HepG2 (cell line): ENCODE measurements around the gene PLA2G4D. TPM values are rescaled to one million over a fixed set of nuclear protein-coding genes. Genes with fewer than 3 reads are reported as not detected.

Experiments
- ATAC-seq: fragments of 200-7000 bp; cut with Tn5 transposase; 3 replicates; pipeline ENCODE4 v1.9.1; 2020; ENCODE audit warnings: mild to moderate bottlenecking, moderate library complexity
- BruUV-seq: library from RNA; stranded (reverse); fragments of 400-500 nt; replicated peaks from 2 replicates; lab custom pipeline; 2021; lab: Mats Ljungman, UMichigan
- CTCF ChIA-PET: fragments of 300-600 bp; formaldehyde crosslinking; extraction: SDS; loops from one replicate; lab custom pipeline; 2021; ENCODE audit warnings: low total read pairs, inconsistent platforms, low intra/inter-chr PET ratio; lab: Yijun Ruan, JAX
- POLR2A ChIA-PET: fragments of 350-600 bp; sonication (Branson Sonifier 250); formaldehyde crosslinking; loops from one replicate; lab custom pipeline; 2020; ENCODE audit warnings: antibody characterized with exemption, inconsistent platforms; lab: Yijun Ruan, JAX
- DNase-seq: peaks from one replicate; pipeline ENCODE4 v3.0.0-alpha.2; 2015; ENCODE audit warnings: low spot score
- FAIRE-seq: peaks from 3 replicates; lab custom pipeline; 2011; peaks lifted over from hg19 to GRCh38; lab: Jason Lieb, UNC
- H2AFZ ChIP-seq: one replicate; pipeline ENCODE4 v1.6.1; 2011; ENCODE audit warnings: low read length, inconsistent platforms
- H3K27ac ChIP-seq: fragments of 300-600 bp; 3 replicates; pipeline ENCODE4 v1.8.0; 2011; ENCODE audit warnings: mixed run types, mild to moderate bottlenecking, mixed read lengths, low read length, inconsistent platforms; ENCODE audit not compliant: insufficient read depth; ENCODE audit errors: extremely low read length
- H3K27me3 ChIP-seq, 2 experiments: fragments of 200-600 bp in 1 of 2; 2 replicates in 1 of 2; 3 replicates in 1 of 2; pipeline versions ENCODE4 v1.6.0 to v1.8.0; 2011; ENCODE audit warnings: low read length in 2 of 2, mild to moderate bottlenecking in 2 of 2, moderate library complexity in 2 of 2, inconsistent platforms in 1 of 2; ENCODE audit not compliant: insufficient read depth in 2 of 2, control insufficient read depth in 1 of 2
- H3K36me3 ChIP-seq, 2 experiments: fragments of 200-600 bp in 1 of 2; replicated peaks in 1 of 2; 2 replicates in 1 of 2; 3 replicates in 1 of 2; pipeline versions ENCODE4 v1.5.1 to v1.8.0; 2011; ENCODE audit warnings: low read length in 2 of 2, inconsistent platforms in 1 of 2; ENCODE audit not compliant: insufficient read depth in 2 of 2, control insufficient read depth in 1 of 2
- H3K4me1 ChIP-seq: 2 replicates; pipeline ENCODE4 v1.5.1; 2012; ENCODE audit warnings: low read length, inconsistent platforms; ENCODE audit not compliant: insufficient read depth
- H3K4me2 ChIP-seq: 2 replicates; pipeline ENCODE4 v1.6.0; 2011; ENCODE audit warnings: low read depth, low read length, inconsistent platforms
- H3K4me3 ChIP-seq, 3 experiments: fragments of 200-600 bp in 1 of 3; sonication (generic), shearing (Covaris generic) in 1 of 3; replicated peaks in 1 of 3; 2 replicates each; pipeline ENCODE4 v1.5.1; 2011 to 2016; ENCODE audit warnings: low read length in 3 of 3, inconsistent platforms in 2 of 3, low read depth in 2 of 3, mild to moderate bottlenecking in 2 of 3, control low read depth in 1 of 3, mixed read lengths in 1 of 3; ENCODE audit not compliant: insufficient read depth in 1 of 3
- H3K79me2 ChIP-seq: one replicate; pipeline ENCODE4 v1.6.1; 2011; ENCODE audit warnings: low read length, inconsistent platforms; ENCODE audit not compliant: insufficient read depth
- H3K9ac ChIP-seq: 2 replicates; pipeline ENCODE4 v1.6.0; 2011; ENCODE audit warnings: mild to moderate bottlenecking, low read depth, low read length, inconsistent platforms; ENCODE audit not compliant: insufficient read depth
- H3K9me3 ChIP-seq: 2 replicates; pipeline ENCODE4 v1.5.1; 2012; ENCODE audit warnings: mild to moderate bottlenecking, low read length
- H4K20me1 ChIP-seq: 2 replicates; pipeline ENCODE4 v1.6.0; 2011; ENCODE audit warnings: inconsistent platforms, mild to moderate bottlenecking, low read length, moderate library complexity; ENCODE audit not compliant: insufficient read depth
- CCAR2 ChIP-seq: fragments of 200-400 bp; formaldehyde crosslinking; optimal IDR thresholded peaks from 2 replicates; pipeline ENCODE3; 2018; ENCODE audit warnings: low read depth, mild to moderate bottlenecking, low read length, moderate library complexity
- EP300 ChIP-seq, 3 experiments: sonication (generic) in 1 of 3; formaldehyde crosslinking in 1 of 3; IDR thresholded peaks; 2 replicates each; pipeline versions ENCODE4 v1.5.1 to v1.6.1; 2011 to 2020; ENCODE audit warnings: low read depth in 2 of 3, low read length in 2 of 3, borderline replicate concordance in 1 of 3, improper control_type of control experiment in 1 of 3, mild to moderate bottlenecking in 1 of 3, missing genetic modification reagents in 1 of 3, moderate library complexity in 1 of 3
- HDAC6 ChIP-seq: fragments of 200-600 bp; sonication (generic); IDR thresholded peaks from 2 replicates; pipeline ENCODE4 v1.7.0; 2017; ENCODE audit warnings: mild to moderate bottlenecking, antibody characterized with exemption, low read length, low read depth
- MXD4 ChIP-seq: IDR thresholded peaks from 2 replicates; pipeline ENCODE4 v1.6.1; 2016; ENCODE audit warnings: mild to moderate bottlenecking, missing biosample characterization, missing genetic modification reagents
- NR2C2 ChIP-seq: sonication (generic); formaldehyde crosslinking; IDR thresholded peaks from 2 replicates; pipeline ENCODE4 v1.4.0; 2020; ENCODE audit warnings: missing genetic modification reagents, mild to moderate bottlenecking, moderate library complexity, borderline replicate concordance
- PITX1 ChIP-seq: sonication (generic); formaldehyde crosslinking; IDR thresholded peaks from 2 replicates; pipeline ENCODE4 v1.5.1; 2020; ENCODE audit warnings: mild to moderate bottlenecking, missing genetic modification reagents
- RAD51 ChIP-seq: fragments of 450-650 bp; IDR thresholded peaks from 2 replicates; pipeline ENCODE4 v1.6.1; 2016; ENCODE audit warnings: borderline replicate concordance
- RORA ChIP-seq: sonication (generic); formaldehyde crosslinking; IDR thresholded peaks from 2 replicates; pipeline ENCODE4 v1.5.0; 2020; ENCODE audit warnings: mild to moderate bottlenecking, missing genetic modification reagents, moderate library complexity
- SOX5 ChIP-seq: IDR thresholded peaks from 2 replicates; pipeline ENCODE4 v1.6.1; 2016; ENCODE audit warnings: borderline replicate concordance
- THAP11 ChIP-seq: IDR thresholded peaks from 2 replicates; pipeline ENCODE4 v1.6.1; 2016; ENCODE audit warnings: missing biosample characterization, missing genetic modification reagents
- ZBTB42 ChIP-seq: sonication (generic); formaldehyde crosslinking; IDR thresholded peaks from 2 replicates; pipeline ENCODE4 v1.5.0; 2020; ENCODE audit warnings: mild to moderate bottlenecking, missing genetic modification reagents
- ZNF230 ChIP-seq: sonication (generic); formaldehyde crosslinking; IDR thresholded peaks from 2 replicates; pipeline ENCODE4 v1.4.0; 2020; ENCODE audit warnings: mild to moderate bottlenecking, missing genetic modification reagents
- ZNF589 ChIP-seq: sonication (generic); formaldehyde crosslinking; conservative IDR thresholded peaks from 2 replicates; pipeline ENCODE4 v1.8.0; 2022; ENCODE audit warnings: mild to moderate bottlenecking, moderate library complexity, missing genetic modification reagents
- ZNF616 ChIP-seq: sonication (generic); formaldehyde crosslinking; IDR thresholded peaks from 2 replicates; pipeline ENCODE4 v1.5.0; 2020; ENCODE audit warnings: low read depth, mild to moderate bottlenecking, missing genetic modification reagents
- WGBS: methylation state at CpG from one replicate; pipeline ENCODE4 v1.1.6; 2017; ENCODE audit warnings: low lambda C conversion rate; 5-methylcytosine and 5-hydroxymethylcytosine counted together
- in situ Hi-C: cut with HindIII; loops from 2 replicates; pipeline ENCODE4 v1.10.0; 2017; ENCODE audit warnings: low pct_unique_long_range_greater_than_20kb; ENCODE audit not compliant: extremely low pct_ligation_motif_present
- intact Hi-C: fragments of 100-400 bp; cut with micrococcal nuclease; formaldehyde crosslinking; loops from one replicate; pipeline ENCODE4 v1.10.0; 2022; ENCODE audit not compliant: unreplicated experiment
- polyA plus RNA-seq, 8 experiments: library from polyadenylated mRNA; depleted of rRNA in 3 of 8; stranded (reverse) in 7 of 8; unstranded in 1 of 8; fragments of >200 nt; fragmentation: Illumina TruSeq in 4 of 8; extraction: Trizol in 4 of 8; gene quantifications; 2 replicates each; pipeline versions ENCODE4 v1.2.1 to v1.2.3, GENCODE V29; 2011 to 2016; ENCODE audit warnings: low read depth in 4 of 8, missing spikeins in 1 of 8, mixed read lengths in 1 of 8; ENCODE audit not compliant: insufficient read depth in 1 of 8
- total RNA-seq, 5 experiments: library from RNA; depleted of rRNA; stranded (reverse); fragments of >200 nt; fragmentation: Illumina TruSeq; extraction: Trizol; gene quantifications; 2 replicates each; pipeline ENCODE4 v1.2.3, GENCODE V29; 2016; ENCODE audit warnings: low read depth in 1 of 5
- TF ChIP-seq, protein P1 (sequence below): sonication (generic); formaldehyde crosslinking; IDR thresholded peaks from 2 replicates; pipeline ENCODE4 v1.5.0; 2020; ENCODE audit warnings: missing genetic modification reagents
- TF ChIP-seq, protein P2 (sequence below): sonication (generic); formaldehyde crosslinking; IDR thresholded peaks from 2 replicates; pipeline ENCODE4 v1.4.0; 2020; ENCODE audit warnings: missing genetic modification reagents

PLA2G4D gene
- total and polyA plus RNA-seq, 2 of the 13 experiments (the other 11 are each of a cell fraction or from before 2014, with no cell fraction given), result 0.04 to 0.21 TPM

DNA sequence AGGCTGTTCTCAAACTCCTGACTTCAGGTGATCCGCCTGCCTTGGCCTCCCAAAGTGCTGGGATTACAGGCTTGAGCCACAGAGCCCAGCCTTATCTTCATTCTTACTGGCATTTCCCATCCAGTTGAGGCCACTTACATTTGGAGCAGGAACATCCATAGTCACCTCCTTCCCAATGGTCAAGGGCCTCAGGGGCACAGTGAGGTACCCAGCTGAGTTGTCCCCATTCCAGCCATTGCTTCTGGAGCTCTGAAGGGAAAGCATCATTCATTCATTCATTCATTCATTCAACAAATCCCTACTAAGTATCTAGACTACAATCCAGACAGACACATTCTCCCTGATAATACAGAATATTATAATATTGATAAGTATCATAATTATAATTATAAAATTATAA, 12.2 kb downstream of the PLA2G4D start:
- H3K4me2 ChIP-seq, result no peak overlapping the region
- CTCF ChIA-PET, result no interaction called here
- H4K20me1 ChIP-seq, result no peaks in the 10 kb centered on the region
- H3K36me3 ChIP-seq, result no peaks in the 10 kb centered on the region
- POLR2A ChIA-PET, result interaction anchor here (0.7 kb wide), 1 partner anchor 254 kb away, joined by 4 read pairs; no protein-coding TSS in a partner anchor
- H3K79me2 ChIP-seq, result no peaks in the 10 kb centered on the region
- H3K4me3 ChIP-seq, result no peak overlapping the region
- H3K9me3 ChIP-seq, result no peaks in the 10 kb centered on the region
- no peak overlapping the region for H3K9ac ChIP-seq
- no peak overlapping the region for H3K27ac ChIP-seq
- FAIRE-seq (no peak), DNase-seq (no peak), ATAC-seq (no peak)
- peaks cover 20% of the 10 kb centered on the region for H3K4me1 ChIP-seq
- WGBS, result no CpG with 5 or more reads among the region's 1 CpG
- in situ Hi-C loops (no loop called here), intact Hi-C loops (no loop called here)
- H2AFZ ChIP-seq, result no peak overlapping the region
- TF ChIP-seq ZNF230 (CRISPR knock-in tag) (no peak), RAD51 (no peak), NR2C2 (CRISPR knock-in tag) (no peak), CCAR2 (no peak), EP300 (IDR thresholded peaks at IDR 0.05; ENCODE audit: low read depth in 2 of 2, low read length in 2 of 2) (no peak), EP300 (CRISPR knock-in tag; IDR thresholded peaks at IDR 0.05; ENCODE audit: borderline replicate concordance) (no peak), ZNF616 (no peak), ZBTB42 (CRISPR knock-in tag) (no peak), THAP11 (CRISPR knock-in tag) (no peak), ZNF589 (CRISPR knock-in tag) (no peak), MXD4 (CRISPR knock-in tag) (no peak), PITX1 (CRISPR knock-in tag) (no peak), SOX5 (CRISPR knock-in tag) (no peak), HDAC6 (no peak), RORA (CRISPR knock-in tag) (no peak)
- TF ChIP-seq, protein P1, sequence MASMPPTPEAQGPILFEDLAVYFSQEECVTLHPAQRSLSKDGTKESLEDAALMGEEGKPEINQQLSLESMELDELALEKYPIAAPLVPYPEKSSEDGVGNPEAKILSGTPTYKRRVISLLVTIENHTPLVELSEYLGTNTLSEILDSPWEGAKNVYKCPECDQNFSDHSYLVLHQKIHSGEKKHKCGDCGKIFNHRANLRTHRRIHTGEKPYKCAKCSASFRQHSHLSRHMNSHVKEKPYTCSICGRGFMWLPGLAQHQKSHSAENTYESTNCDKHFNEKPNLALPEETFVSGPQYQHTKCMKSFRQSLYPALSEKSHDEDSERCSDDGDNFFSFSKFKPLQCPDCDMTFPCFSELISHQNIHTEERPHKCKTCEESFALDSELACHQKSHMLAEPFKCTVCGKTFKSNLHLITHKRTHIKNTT (CRISPR knock-in tag), result no peak
- TF ChIP-seq, protein P2, sequence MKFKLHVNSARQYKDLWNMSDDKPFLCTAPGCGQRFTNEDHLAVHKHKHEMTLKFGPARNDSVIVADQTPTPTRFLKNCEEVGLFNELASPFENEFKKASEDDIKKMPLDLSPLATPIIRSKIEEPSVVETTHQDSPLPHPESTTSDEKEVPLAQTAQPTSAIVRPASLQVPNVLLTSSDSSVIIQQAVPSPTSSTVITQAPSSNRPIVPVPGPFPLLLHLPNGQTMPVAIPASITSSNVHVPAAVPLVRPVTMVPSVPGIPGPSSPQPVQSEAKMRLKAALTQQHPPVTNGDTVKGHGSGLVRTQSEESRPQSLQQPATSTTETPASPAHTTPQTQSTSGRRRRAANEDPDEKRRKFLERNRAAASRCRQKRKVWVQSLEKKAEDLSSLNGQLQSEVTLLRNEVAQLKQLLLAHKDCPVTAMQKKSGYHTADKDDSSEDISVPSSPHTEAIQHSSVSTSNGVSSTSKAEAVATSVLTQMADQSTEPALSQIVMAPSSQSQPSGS (CRISPR knock-in tag), result no peak
- BruUV-seq, result no TSS peak
- peaks cover 5 to 52% of the 10 kb centered on the region in 2 experiments; a peak in 4 of 5 replicates for H3K27me3 ChIP-seq
